HG03097 (cell line): Measurements from ENCODE around the gene KLF11.
"Not testable (repeated sequence)": the region's sequence is repeated elsewhere in the genome, so short reads cannot be mapped to it uniquely, and the experiment has no call there.

Experiments used
- ATAC-seq: cut with Tn5 transposase; IDR thresholded peaks from one replicate; pipeline ENCODE4 v1.9.1; 2021; ENCODE audit not compliant: unreplicated experiment, low FRiP score

Gene KLF11

GRCh38 chr2:10009271-10009810 is 34.0 kb upstream of the KLF11 start:
- no peak for ATAC-seq

- ATAC-seq = no peak
Observed at GRCh38 chr2:10009811-10010781, 33.3 kb upstream of the KLF11 start.

GRCh38 chr2:10010861-10011605 is 32.3 kb upstream of the KLF11 start:
- ATAC-seq = not testable (repeated sequence)

- not testable (repeated sequence) for ATAC-seq
Observed at GRCh38 chr2:10011606-10012325, 31.6 kb upstream of the KLF11 start.

GRCh38 chr2:10012366-10012962 is 30.9 kb upstream of the KLF11 start:
- ATAC-seq = not testable (repeated sequence)

- ATAC-seq = no peak
Observed at GRCh38 chr2:10012963-10013461, 30.3 kb upstream of the KLF11 start.

GRCh38 chr2:10013651-10014417 is 29.5 kb upstream of the KLF11 start:
- ATAC-seq = not testable (repeated sequence)

- ATAC-seq = no peak
Observed at GRCh38 chr2:10014418-10015190, 28.7 kb upstream of the KLF11 start.

- ATAC-seq = not testable (repeated sequence)
Observed at GRCh38 chr2:10015376-10015989, 27.9 kb upstream of the KLF11 start.

- ATAC-seq = no peak
Observed at GRCh38 chr2:10016001-10016801, 27.1 kb upstream of the KLF11 start.

GRCh38 chr2:10016802-10017258 is 26.5 kb upstream of the KLF11 start:
- ATAC-seq = no peak

- ATAC-seq = no peak
Observed at GRCh38 chr2:10017313-10017941, 25.9 kb upstream of the KLF11 start.

- ATAC-seq = no peak
Observed at GRCh38 chr2:10019174-10019573, 24.2 kb upstream of the KLF11 start.

GRCh38 chr2:10019602-10020400 is 23.5 kb upstream of the KLF11 start:
- no peak for ATAC-seq

GRCh38 chr2:10022041-10022421 is 21.3 kb upstream of the KLF11 start:
- ATAC-seq = no peak

- ATAC-seq = no peak
Observed at GRCh38 chr2:10022445-10022844, 20.9 kb upstream of the KLF11 start.
